Smooth muscle cell (in vitro differentiated cells): ENCODE data around the gene CDH3. TPM values are rescaled to one million over a fixed set of nuclear protein-coding genes. Genes with fewer than 3 reads are reported as not detected.
A peak's percentile ranks its signal among the peaks of the same experiment; 100 is the strongest.

Source experiments
- DNase-seq: peaks from one replicate; lab custom pipeline; 2025; ENCODE audit not compliant: unreplicated experiment; lab: John Stamatoyannopoulos, UW
- H2AFZ ChIP-seq: fragments of 200-600 bp; sonication (generic); 2 replicates; pipeline ENCODE4 v1.6.0; 2016; ENCODE audit warnings: antibody characterized with exemption, low read depth, mild to moderate bottlenecking
- H3F3A ChIP-seq: fragments of 200-600 bp; sonication (generic); 2 replicates; pipeline ENCODE4 v1.6.0; 2017; ENCODE audit warnings: antibody characterized with exemption, low read depth
- H3K27ac ChIP-seq: fragments of 200-600 bp; sonication (generic); 2 replicates; pipeline ENCODE4 v1.5.1; 2016; ENCODE audit warnings: low read depth, mild to moderate bottlenecking
- H3K27me3 ChIP-seq: fragments of 200-600 bp; sonication (generic); 2 replicates; pipeline ENCODE4 v1.6.1; 2016; ENCODE audit warnings: low read depth, mild to moderate bottlenecking
- H3K36me3 ChIP-seq: fragments of 200-600 bp; sonication (generic); 2 replicates; pipeline ENCODE4 v1.5.1; 2016; ENCODE audit warnings: low read depth
- H3K4me1 ChIP-seq: fragments of 200-600 bp; sonication (generic); 2 replicates; pipeline ENCODE4 v1.5.1; 2016; ENCODE audit warnings: low read depth
- H3K4me2 ChIP-seq: fragments of 200-600 bp; sonication (generic); 2 replicates; pipeline ENCODE4 v1.6.0; 2016; ENCODE audit warnings: mild to moderate bottlenecking
- H3K4me3 ChIP-seq: fragments of 200-600 bp; sonication (generic); 2 replicates; pipeline ENCODE4 v1.5.1; 2016; ENCODE audit warnings: mild to moderate bottlenecking
- H3K79me2 ChIP-seq: fragments of 200-600 bp; sonication (generic); 2 replicates; pipeline ENCODE4 v1.6.0; 2016; ENCODE audit warnings: low read depth, mild to moderate bottlenecking
- H3K9ac ChIP-seq: fragments of 200-600 bp; sonication (generic); 2 replicates; pipeline ENCODE4 v1.6.0; 2016; ENCODE audit warnings: low read depth
- H3K9me3 ChIP-seq: fragments of 200-600 bp; sonication (generic); replicated peaks from 2 replicates; pipeline ENCODE4 v1.5.1; 2016; ENCODE audit warnings: low read depth
- H4K20me1 ChIP-seq: fragments of 200-600 bp; sonication (generic); 2 replicates; pipeline ENCODE4 v1.6.0; 2016; ENCODE audit warnings: low read depth
- WGBS: methylation state at CpG from one replicate; pipeline ENCODE4 v1.1.7; 2016; ENCODE audit warnings: low lambda C conversion rate; 5-methylcytosine and 5-hydroxymethylcytosine counted together
- polyA plus RNA-seq: library from polyadenylated mRNA; unstranded; fragments of >200 nt; fragmentation: Nextera tagmentation; extraction: Ambion mirVana; gene quantifications from 2 replicates; pipeline ENCODE4 v1.2.1, GENCODE V29; 2016
- total RNA-seq: library from RNA; depleted of rRNA; stranded (reverse); fragments of >200 nt; gene quantifications from 2 replicates; pipeline ENCODE4 v1.2.3, GENCODE V29; 2014
- TF ChIP-seq, protein P1 (sequence below): fragments of 200-600 bp; sonication (generic); IDR thresholded peaks from 2 replicates; pipeline ENCODE4 v1.5.1; 2017; ENCODE audit warnings: borderline replicate concordance, mild to moderate bottlenecking, antibody characterized with exemption; ENCODE audit not compliant: insufficient read depth, poor library complexity, severe bottlenecking

Gene CDH3
- total RNA-seq (66.8 and 78.2 TPM in 2 replicates), polyA plus RNA-seq (18.9 and 77.6 TPM in 2 replicates)

DNA sequence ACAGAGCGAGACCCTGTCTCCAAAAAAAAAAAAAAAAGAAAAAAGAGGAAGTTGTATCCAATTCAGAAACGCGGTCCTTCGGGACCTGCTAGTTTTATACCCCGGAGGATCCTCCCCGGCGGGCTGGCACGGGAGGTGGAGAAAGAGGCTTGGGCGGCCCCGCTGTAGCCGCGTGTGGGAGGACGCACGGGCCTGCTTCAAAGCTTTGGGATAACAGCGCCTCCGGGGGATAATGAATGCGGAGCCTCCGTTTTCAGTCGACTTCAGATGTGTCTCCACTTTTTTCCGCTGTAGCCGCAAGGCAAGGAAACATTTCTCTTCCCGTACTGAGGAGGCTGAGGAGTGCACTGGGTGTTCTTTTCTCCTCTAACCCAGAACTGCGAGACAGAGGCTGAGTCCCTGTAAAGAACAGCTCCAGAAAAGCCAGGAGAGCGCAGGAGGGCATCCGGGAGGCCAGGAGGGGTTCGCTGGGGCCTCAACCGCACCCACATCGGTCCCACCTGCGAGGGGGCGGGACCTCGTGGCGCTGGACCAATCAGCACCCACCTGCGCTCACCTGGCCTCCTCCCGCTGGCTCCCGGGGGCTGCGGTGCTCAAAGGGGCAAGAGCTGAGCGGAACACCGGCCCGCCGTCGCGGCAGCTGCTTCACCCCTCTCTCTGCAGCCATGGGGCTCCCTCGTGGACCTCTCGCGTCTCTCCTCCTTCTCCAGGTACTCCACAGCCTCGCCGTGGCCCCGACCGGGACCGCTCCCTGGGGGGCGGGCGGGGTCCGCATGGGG, at the start of gene CDH3:
TSS of gene CDH3 (plus strand) at position 596 of the 779 bp plus-strand sequence. CDS start at position 666, 70 bp downstream.
- Histone ChIP-seq H3K9me3 (no peaks in the 10 kb centered on the region), H3K9ac (no peak within 1 kb of the TSS), H3K4me3 (peak within 1 kb of the TSS; percentile 58), H3K4me1 (peaks cover 29% of the 10 kb centered on the region), H3K27ac (no peak within 1 kb of the TSS), H3K27me3 (no peaks in the 10 kb centered on the region), H3F3A (peaks cover 4% of the 10 kb centered on the region), H4K20me1 (no peaks in the 10 kb centered on the region), H2AFZ (peak within 1 kb of the TSS; percentile 10), H3K79me2 (peaks cover 6% of the 10 kb centered on the region), H3K36me3 (no peaks in the 10 kb centered on the region), H3K4me2 (peak within 1 kb of the TSS; percentile 90)
- DNase-seq = no peak
- TF ChIP-seq, protein P1, sequence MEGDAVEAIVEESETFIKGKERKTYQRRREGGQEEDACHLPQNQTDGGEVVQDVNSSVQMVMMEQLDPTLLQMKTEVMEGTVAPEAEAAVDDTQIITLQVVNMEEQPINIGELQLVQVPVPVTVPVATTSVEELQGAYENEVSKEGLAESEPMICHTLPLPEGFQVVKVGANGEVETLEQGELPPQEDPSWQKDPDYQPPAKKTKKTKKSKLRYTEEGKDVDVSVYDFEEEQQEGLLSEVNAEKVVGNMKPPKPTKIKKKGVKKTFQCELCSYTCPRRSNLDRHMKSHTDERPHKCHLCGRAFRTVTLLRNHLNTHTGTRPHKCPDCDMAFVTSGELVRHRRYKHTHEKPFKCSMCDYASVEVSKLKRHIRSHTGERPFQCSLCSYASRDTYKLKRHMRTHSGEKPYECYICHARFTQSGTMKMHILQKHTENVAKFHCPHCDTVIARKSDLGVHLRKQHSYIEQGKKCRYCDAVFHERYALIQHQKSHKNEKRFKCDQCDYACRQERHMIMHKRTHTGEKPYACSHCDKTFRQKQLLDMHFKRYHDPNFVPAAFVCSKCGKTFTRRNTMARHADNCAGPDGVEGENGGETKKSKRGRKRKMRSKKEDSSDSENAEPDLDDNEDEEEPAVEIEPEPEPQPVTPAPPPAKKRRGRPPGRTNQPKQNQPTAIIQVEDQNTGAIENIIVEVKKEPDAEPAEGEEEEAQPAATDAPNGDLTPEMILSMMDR = no peak
- WGBS = 1% methylated on average over 35 of the region's 53 CpGs

DNA sequence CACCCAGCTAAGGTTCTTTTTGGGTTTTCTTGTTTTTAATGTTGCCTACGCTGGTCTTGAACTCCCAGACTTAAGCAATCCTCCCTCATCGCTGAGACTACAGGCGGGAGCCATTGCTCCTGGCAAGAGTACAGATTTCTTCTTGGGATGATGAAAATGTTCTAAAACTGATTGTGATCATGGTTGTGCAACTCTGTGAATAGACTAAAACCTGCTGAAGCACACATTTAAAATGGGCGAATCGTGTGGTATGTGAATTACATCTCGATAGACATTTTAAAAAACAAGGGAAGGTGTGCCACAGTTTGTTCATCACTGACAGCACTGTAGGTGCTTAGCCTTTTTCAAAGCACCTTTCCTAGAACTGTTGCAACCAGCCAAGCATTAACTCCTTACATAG, 48.8 kb upstream of the CDH3 start:
- DNase-seq = no peak
- H3K36me3 ChIP-seq = no peaks in the 10 kb centered on the region
- H3F3A ChIP-seq = no peaks in the 10 kb centered on the region
- H3K9ac ChIP-seq = no peak overlapping the region
- H4K20me1 ChIP-seq = no peaks in the 10 kb centered on the region
- 95% methylated on average over 6 of the region's 6 CpGs for WGBS
- H3K9me3 ChIP-seq = no peaks in the 10 kb centered on the region
- H3K79me2 ChIP-seq = no peaks in the 10 kb centered on the region
- no peak overlapping the region for H3K4me2 ChIP-seq
- no peak overlapping the region for H2AFZ ChIP-seq
- H3K27me3 ChIP-seq = no peaks in the 10 kb centered on the region
- TF ChIP-seq, protein P1 = no peak
- no peak overlapping the region for H3K27ac ChIP-seq
- no peaks in the 10 kb centered on the region for H3K4me1 ChIP-seq
- H3K4me3 ChIP-seq = no peak overlapping the region

DNA sequence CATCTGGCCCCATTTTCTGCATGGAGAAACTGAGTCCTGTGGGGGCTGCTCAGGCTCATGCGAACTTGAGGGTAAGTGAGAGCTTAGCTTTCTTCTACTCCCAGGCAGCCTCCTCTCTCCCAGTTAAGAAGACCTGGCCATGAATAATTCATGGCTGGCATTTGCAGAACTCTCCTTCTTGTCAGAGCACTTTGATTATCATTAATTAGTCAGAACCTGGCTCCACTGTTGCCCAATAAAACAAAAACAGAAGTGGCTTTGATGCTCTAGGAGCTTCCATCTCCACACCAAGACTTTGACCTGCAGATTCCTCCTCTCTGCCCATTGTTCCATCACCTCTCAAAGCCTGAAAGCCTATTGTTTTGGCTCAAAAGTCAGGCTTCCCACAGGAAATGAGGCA, 45.5 kb upstream of the CDH3 start:
- no peaks in the 10 kb centered on the region for H3F3A ChIP-seq
- H2AFZ ChIP-seq = no peak overlapping the region
- WGBS = 93% methylated on average over 1 of the region's 1 CpG
- H3K9me3 ChIP-seq = no peaks in the 10 kb centered on the region
- TF ChIP-seq, protein P1 = no peak
- H3K4me1 ChIP-seq = no peaks in the 10 kb centered on the region
- H3K27me3 ChIP-seq = no peaks in the 10 kb centered on the region
- H3K36me3 ChIP-seq = no peaks in the 10 kb centered on the region
- no peaks in the 10 kb centered on the region for H4K20me1 ChIP-seq
- no peak for DNase-seq
- no peak overlapping the region for H3K9ac ChIP-seq
- H3K79me2 ChIP-seq = no peaks in the 10 kb centered on the region
- H3K4me3 ChIP-seq = no peak overlapping the region
- H3K4me2 ChIP-seq = no peak overlapping the region
- H3K27ac ChIP-seq = no peak overlapping the region

DNA sequence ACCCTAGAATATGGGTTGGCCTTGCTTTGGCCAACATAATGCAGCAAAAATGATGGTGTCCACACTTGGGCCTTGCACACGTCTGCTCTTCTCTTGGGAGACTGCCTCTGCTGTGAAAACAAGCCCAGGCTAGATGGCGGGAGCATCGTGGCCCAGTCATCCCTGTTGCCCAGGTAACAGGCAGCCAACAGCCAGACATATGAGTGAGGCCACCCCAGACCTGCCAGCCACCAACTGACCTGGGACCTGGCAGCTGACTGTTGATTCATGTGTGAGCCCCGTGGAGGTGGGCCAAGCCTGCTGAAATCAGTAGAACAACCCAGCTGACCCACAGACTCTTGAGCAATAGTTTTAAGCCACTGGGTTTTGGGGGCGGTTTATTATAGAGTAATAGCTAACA, 39.4 kb upstream of the CDH3 start:
- Histone ChIP-seq H3K9ac (no peak overlapping the region), H3K4me3 (no peak overlapping the region), H3K27ac (peak overlapping the region; percentile 24), H3K36me3 (no peaks in the 10 kb centered on the region), H3K79me2 (no peaks in the 10 kb centered on the region), H3F3A (no peaks in the 10 kb centered on the region), H2AFZ (no peak overlapping the region), H3K4me1 (no peaks in the 10 kb centered on the region), H3K27me3 (no peaks in the 10 kb centered on the region), H3K4me2 (no peak overlapping the region), H4K20me1 (no peaks in the 10 kb centered on the region), H3K9me3 (no peaks in the 10 kb centered on the region)
- 76% methylated on average over 5 of the region's 5 CpGs for WGBS
- DNase-seq = no peak
- TF ChIP-seq, protein P1 = no peak
